Gastroesophageal sphincter (tissue), 3 donors: ENCODE results near the gene RNF212.

ENCODE experiments used
- CTCF ChIP-seq, 4 experiments: fragments of 200-600 bp in 2 of 4; fragments of 450-650 bp in 2 of 4; sonication (generic) in 1 of 4; IDR thresholded peaks; one replicate each; pipeline ENCODE4 v1.5.1; 2017 to 2019; ENCODE audit warnings: antibody characterized with exemption in 4 of 4, mild to moderate bottlenecking in 2 of 4, moderate library complexity in 2 of 4
- EP300 ChIP-seq: sonication (generic); formaldehyde crosslinking; IDR thresholded peaks from one replicate; pipeline ENCODE4 v1.6.1; 2017; ENCODE audit warnings: antibody characterized with exemption, mild to moderate bottlenecking
- POLR2A ChIP-seq, 2 donors: fragments of 450-650 bp; IDR thresholded peaks; one replicate each; pipeline ENCODE4 v1.6.1; 2017; ENCODE audit warnings: antibody characterized with exemption in 2 of 2, mild to moderate bottlenecking in 2 of 2, moderate library complexity in 1 of 2
- POLR2AphosphoS5 ChIP-seq: sonication (generic); formaldehyde crosslinking; IDR thresholded peaks from one replicate; pipeline ENCODE4 v1.6.1; 2017; ENCODE audit warnings: antibody characterized with exemption

- TF ChIP-seq CTCF (IDR thresholded peaks at IDR 0.05) (no peak), POLR2A (IDR thresholded peaks at IDR 0.05) (no peak), POLR2AphosphoS5 (no peak), EP300 (no peak)
These were observed 38.1 kb downstream of the RNF212 start for GRCh38 chr4:1075225-1075624.
